ENCODE measurements around the gene MAP2K3.
A peak's percentile ranks its signal among the peaks of the same experiment; 100 is the strongest.

MAP2K3 gene

DNA sequence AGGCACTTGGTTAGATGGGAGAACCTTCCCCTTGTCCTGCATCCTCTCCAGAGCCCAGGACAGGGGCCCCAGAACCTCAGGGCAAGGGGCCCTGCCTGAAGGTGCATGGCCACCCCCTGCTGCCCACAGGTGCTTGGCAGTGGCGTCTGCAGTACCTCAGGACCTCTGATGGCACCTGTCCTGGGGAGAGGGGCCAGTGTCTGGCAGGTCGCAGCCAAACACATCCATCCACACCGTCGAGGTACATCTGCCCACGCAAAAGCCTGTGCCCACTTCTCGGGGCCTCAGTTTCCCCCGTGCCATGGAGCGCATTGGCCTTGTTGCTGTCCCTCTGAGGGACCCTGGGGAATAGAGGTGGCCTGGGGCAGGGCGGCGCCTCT, 9.3 kb downstream of the MAP2K3 start:
- TF ChIP-seq, protein P1, sequence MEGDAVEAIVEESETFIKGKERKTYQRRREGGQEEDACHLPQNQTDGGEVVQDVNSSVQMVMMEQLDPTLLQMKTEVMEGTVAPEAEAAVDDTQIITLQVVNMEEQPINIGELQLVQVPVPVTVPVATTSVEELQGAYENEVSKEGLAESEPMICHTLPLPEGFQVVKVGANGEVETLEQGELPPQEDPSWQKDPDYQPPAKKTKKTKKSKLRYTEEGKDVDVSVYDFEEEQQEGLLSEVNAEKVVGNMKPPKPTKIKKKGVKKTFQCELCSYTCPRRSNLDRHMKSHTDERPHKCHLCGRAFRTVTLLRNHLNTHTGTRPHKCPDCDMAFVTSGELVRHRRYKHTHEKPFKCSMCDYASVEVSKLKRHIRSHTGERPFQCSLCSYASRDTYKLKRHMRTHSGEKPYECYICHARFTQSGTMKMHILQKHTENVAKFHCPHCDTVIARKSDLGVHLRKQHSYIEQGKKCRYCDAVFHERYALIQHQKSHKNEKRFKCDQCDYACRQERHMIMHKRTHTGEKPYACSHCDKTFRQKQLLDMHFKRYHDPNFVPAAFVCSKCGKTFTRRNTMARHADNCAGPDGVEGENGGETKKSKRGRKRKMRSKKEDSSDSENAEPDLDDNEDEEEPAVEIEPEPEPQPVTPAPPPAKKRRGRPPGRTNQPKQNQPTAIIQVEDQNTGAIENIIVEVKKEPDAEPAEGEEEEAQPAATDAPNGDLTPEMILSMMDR (conservative IDR thresholded peaks at IDR 0.05; ENCODE audit: low read length), result no peak
- no peak overlapping the region for H3K4me3 ChIP-seq (ENCODE audit: low read length)

DNA sequence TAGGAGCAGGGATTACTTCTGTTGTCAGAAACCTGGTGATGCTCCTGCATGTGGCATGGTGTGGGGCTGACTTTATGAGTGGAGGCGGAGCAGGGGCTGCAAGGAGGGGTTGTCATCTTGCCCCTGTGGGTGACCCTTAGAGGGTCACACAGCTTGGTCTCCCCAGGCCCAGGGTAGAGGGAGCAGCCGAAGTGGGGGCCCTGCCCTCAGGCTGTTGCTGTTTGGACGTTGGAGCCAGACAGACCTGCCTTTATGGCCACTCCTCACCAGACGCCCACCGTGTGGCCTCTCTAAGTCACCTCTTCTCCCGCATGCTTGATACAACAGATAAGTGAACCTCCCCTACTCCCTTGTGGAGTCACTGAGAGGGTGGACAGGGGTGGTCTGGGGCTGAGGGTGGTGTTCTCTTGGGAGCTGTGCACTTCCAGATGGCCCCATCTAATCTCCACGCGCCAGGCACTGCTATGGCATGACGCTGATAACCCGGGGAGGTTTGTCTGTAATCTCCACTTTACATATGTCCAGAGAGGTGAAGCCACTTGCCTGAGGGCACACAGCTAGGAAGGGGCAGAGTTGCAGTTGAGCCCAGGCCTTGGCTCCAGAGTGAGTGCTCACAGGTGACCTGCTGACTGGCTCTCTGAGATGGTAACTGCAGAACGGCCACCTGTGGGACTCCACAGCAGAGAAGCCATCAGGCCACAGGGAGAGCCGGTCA, 10.0 kb downstream of the MAP2K3 start:
- H3K4me3 ChIP-seq (ENCODE audit: low read length), result no peak overlapping the region
- no peak for DNase-seq (ENCODE audit: low read depth)
- TF ChIP-seq, protein P1 (conservative IDR thresholded peaks at IDR 0.05; ENCODE audit: low read length), result no peak

More for the DNA sequence above, 9.3 kb downstream of the MAP2K3 start:
- DNase-seq (ENCODE audit: low read depth), result no peak

DNA sequence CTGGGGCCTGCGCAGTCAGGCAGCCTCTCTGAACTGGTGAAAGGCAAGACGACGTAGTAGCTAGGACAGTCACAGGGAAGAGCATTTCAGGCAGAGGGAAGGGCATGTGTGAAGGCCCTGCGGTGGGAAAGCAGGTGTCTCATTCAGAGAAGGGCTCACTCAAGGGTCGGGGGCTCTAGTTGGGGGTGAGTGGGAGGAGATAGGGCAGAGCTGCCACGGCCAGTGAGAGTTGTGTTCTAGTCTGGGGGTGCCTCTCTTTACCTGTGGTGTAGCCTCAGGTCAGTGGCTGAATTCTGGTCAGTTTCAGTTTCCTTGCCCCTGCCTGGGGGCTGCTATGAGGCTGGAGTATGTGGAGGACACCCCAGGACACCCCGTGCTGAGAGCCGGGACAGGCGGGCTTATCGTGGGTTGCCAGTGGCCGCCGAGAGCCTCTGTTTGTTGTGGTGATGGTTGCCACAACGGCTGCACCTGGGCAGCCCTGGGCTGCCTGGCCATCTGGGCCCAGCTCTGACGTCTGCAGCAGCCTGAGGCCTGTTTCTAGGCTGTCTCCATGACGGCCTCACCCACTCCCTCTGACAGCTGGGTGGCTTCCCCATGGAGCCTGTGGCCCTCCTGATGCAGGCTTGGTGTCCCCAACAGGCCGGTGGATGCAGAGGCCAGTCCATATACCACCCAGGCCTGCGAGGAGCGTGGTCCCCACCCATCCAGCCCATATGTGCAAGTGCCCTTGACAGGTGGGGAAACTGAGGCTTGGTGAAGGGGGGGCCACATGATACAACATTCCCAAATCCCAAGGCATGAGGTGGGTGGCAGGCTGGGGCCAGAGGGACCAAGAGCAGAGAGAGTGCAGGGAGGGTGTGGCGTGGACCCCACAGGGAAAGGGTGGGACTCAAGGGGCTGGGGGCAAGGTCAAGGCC, 10.8 kb downstream of the MAP2K3 start:
- DNase-seq (ENCODE audit: low read depth), result peak; percentile 62
- TF ChIP-seq, protein P1 (conservative IDR thresholded peaks at IDR 0.05; ENCODE audit: low read length), result no peak
- no peak overlapping the region for H3K4me3 ChIP-seq (ENCODE audit: low read length)

DNA sequence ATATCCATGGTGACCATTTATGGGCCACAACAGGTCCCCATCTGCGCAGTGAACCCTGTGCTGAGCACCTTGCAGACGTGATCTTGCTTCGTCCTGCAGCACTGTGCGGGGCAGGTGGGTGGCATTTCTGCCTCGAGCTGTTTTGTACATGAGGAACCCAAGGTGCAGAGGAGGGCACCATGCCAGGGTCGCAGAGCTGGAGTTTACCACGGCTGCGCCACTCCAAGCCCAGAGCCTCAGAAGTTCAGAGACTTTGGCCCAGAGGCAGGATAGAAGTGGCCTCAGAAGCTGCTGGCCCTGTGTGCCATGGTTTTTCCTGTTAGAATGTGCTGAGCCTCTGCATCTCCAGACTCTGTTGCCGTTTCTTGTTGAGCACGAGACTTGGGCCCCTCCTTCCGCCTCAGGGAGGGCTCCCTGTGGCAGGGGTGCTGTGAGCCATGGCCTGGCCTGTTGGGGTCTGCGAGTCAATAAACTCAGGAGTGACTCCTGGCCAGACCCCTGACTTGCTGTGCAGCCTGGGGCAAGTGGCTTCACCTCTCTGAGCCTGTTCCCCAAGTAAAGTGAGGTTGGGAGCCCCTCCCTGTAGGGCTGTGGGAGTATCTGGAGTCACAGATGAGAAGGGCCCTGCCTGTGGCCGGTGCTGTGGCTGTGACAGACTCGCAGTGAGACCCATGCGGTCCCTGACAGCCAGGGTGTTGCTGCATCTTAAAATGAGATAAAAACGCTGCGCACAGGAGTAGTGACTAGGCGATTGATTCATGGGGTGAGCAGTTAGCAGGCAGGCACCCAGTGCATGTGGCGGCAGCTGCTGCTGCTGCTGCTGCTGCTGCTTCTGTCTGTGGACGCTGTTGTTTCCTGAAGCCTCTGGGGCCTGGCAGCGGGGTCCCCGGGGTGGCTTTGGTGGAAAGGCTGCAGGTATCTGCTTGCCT, 11.8 kb downstream of the MAP2K3 start:
- peak; percentile 40 for DNase-seq (ENCODE audit: low read depth)
- no peak overlapping the region for H3K4me3 ChIP-seq (ENCODE audit: low read length)
- TF ChIP-seq, protein P1 (conservative IDR thresholded peaks at IDR 0.05; ENCODE audit: low read length), result no peak

DNA sequence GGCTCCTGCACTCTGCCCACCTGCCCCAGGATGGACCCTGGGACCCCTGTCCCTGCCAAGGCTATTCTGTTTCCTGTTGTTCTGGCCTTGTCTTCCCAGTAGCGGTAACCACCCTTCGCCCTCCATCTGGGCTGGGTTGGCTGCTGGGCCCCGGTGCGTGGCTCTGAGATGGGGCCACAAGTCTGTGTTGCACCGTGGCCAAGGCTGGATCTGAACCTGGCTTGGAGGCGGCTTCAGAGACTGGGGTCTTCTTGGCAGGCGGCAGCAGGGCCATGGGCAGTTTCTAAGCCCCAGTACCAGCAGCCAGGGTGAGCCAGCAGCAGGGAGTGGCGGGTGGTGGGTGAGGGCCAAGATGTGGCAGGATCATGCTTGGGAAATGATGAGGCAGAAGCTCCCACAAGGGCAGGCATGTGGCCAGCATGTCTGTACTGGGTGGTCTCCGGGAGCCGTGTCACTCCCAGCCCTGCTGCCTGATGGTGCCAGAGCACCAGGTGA, 12.6 kb downstream of the MAP2K3 start:
- H3K4me3 ChIP-seq (ENCODE audit: low read length), result no peak overlapping the region
- TF ChIP-seq, protein P1 (conservative IDR thresholded peaks at IDR 0.05; ENCODE audit: low read length), result no peak
- DNase-seq (ENCODE audit: low read depth), result peak; percentile 48

DNA sequence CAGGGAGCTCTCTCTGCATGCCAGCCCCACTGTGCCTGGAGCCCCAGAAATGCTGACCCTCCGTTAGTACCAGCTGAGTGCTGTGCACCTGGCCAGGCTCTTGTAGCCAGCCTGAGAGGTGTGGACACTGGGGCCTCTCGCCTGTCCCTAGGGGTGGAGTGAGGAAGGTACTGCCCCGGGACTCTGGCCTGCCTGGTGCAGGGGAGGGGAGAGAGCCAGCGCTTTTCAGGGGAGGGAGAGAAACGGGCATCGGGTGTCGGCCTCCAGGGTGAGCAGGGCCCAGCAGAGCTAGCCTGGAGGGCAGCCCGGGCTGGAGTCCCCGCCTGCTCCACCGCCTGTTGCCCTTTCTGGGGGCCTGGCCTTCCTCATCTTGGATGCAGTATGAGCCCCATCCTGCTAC, 13.1 kb downstream of the MAP2K3 start:
- no peak overlapping the region for H3K4me3 ChIP-seq (ENCODE audit: low read length)
- TF ChIP-seq, protein P1 (conservative IDR thresholded peaks at IDR 0.05; ENCODE audit: low read length), result no peak
- DNase-seq (ENCODE audit: low read depth), result no peak
